HG03108 (cell line): ENCODE data around the gene TLCD1.
A peak's percentile ranks its signal among the peaks of the same experiment; 100 is the strongest.

Source experiments
- ATAC-seq: cut with Tn5 transposase; IDR thresholded peaks from one replicate; pipeline ENCODE4 v1.9.1; 2021; ENCODE audit warnings: moderate library complexity; ENCODE audit not compliant: unreplicated experiment

The TLCD1 gene

GRCh38 chr17:28726226-28726626 lies at the start of gene TLCD1:
TLCD1 (minus strand) TSS chr17:28726233; CDS start chr17:28726097, 136 bp downstream.
- no peak for ATAC-seq

- no peak for ATAC-seq
Observed at GRCh38 chr17:28774206-28774605, 48.2 kb upstream of the TLCD1 start.

- no peak for ATAC-seq
Observed at GRCh38 chr17:28773736-28774135, 47.7 kb upstream of the TLCD1 start.

GRCh38 chr17:28765038-28765437 lies 39.0 kb upstream of the TLCD1 start:
- ATAC-seq = no peak

- ATAC-seq = peak; percentile 20
Observed at GRCh38 chr17:28763804-28764266, 37.8 kb upstream of the TLCD1 start.

- peak; percentile 75 for ATAC-seq
Observed at GRCh38 chr17:28763137-28763799, 37.2 kb upstream of the TLCD1 start.

DNA sequence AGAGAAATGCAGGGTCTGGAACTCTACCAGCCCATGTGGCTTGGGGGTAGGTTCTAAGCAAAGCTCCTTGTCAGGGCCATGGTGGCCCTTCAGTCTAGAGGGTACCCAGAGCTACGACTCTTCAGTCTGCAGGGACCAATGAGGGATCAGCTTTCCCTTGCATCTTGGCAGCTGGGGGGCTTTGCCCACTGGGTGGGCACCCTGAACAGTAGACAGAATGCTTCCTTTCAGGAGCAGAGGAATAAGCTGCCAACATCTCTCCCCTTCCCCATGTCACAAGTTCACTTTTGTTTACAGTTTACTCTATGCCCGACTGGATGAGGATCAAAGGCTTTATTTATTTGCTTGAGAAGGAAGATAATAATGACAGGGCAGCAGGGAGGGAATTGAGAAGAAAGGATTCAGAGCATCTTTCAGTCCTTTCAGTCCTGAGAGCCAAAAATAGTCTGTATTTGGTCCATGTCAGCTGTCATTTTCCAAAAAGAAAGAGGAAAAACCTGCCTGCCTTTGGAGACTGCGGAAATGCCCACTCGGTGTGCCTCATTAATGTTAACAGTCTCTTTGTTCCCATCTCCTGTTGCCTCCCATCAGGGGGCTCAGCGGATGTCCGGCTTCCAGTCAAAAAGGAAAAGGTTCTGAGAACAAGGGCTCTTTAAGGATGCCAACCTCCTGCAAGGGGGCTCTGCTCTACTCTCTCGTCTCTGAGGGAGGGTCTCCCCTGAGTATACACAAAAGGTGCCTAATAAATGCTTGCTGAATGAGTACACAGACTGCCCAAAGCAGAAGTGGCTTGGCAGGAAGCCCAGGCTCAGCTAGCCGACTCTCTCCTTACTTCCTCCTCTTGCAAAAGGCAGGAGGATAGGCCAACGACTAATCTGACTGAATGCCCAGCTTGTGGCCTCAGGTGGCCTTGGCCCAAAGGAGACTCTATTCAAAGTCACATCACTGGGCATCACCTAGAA lies 34.8 kb upstream of the TLCD1 start:
- no peak for ATAC-seq

DNA sequence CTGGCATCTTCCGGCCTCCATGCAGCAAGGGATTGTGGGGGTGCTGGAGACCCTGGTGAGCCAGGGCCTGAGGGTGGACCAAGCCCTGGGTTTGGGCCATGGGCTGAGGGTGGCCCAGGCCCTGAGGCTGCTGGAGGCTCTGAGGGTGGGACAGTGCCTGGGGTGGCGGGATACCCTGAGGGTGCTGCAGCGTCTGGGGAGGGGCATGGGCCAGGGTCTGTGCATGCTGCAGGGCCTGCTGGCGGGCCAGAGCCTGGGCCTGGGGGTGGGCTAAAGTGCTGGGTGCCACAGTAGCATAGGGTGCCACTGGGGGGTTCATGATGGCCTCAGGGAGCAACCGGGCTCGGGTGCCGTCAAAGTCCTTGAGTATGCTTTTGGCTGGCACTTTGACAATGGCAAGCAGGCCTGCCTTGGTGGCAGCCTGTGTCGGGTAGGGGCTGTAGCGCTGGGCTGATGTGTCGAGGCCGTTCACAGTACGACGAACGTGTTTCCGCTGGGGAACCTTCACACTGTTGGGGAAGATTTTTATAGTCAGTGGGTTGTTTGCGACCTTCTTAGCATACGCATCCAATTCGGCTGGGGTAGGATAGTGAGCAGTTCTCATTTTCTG lies 33.3 kb upstream of the TLCD1 start:
- no peak for ATAC-seq

DNA sequence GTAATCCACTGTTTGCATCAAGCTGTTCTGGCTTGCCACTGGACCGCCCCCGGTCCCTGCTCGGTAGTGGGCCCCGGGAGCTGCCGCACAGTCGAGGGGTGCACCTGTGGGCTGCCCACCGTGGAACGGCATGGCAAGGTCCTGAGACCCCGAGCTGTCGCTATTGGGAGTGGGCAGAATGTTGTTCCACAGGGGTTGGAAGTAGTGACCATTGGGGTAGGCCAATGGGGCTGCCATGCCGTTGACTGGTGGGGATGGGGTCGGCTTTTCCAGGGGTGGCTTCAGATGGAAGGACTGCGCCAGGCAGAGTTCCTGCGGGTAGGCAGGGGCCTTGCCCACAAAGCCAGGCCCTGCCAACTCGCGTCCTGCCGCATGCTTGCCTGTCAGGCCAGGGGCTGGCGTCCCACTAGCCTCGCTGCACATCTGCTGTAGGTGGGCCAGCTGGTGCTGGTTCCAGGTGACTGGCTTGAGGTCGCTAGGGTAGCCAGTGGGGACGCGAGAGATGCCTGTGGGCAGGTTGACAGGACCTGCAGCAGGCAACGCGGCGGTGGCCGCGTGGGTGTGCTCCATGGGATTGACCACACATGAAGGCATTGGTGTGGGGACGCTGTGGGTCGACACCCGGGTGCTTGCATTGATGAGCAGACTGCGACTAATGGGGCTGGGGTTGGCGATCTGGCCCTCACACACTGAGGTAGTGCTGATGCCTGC lies 32.5 kb upstream of the TLCD1 start:
- no peak for ATAC-seq

GRCh38 chr17:28756049-28756804 lies 30.2 kb upstream of the TLCD1 start:
- ATAC-seq = no peak

GRCh38 chr17:28755486-28755885 lies 29.5 kb upstream of the TLCD1 start:
- ATAC-seq = no peak

GRCh38 chr17:28751600-28752366 lies 25.8 kb upstream of the TLCD1 start:
- no peak for ATAC-seq

GRCh38 chr17:28750178-28751047 lies 24.4 kb upstream of the TLCD1 start:
- ATAC-seq = peak; percentile 70

GRCh38 chr17:28749516-28750177 lies 23.6 kb upstream of the TLCD1 start:
- no peak for ATAC-seq

GRCh38 chr17:28748852-28749515 lies 23.0 kb upstream of the TLCD1 start:
- no peak for ATAC-seq

- no peak for ATAC-seq
Observed at GRCh38 chr17:28747801-28748750, 22.0 kb upstream of the TLCD1 start.
